Cortex of kidney (tissue), 1 donor: ENCODE measurements around the gene PREX1.
"Not testable (repeated sequence)": the region's sequence is repeated elsewhere in the genome, so short reads cannot be mapped to it uniquely, and the experiment has no call there.

ENCODE experiments used
- DNase-seq: peaks from one replicate; lab custom pipeline; 2025; lab: John Stamatoyannopoulos, UW

The PREX1 gene

GRCh38 chr20:48812600-48813445 is 15.0 kb downstream of the PREX1 start:
- DNase-seq = no peak

- not testable (repeated sequence) for DNase-seq
These were observed 15.7 kb downstream of the PREX1 start for GRCh38 chr20:48812114-48812513.

GRCh38 chr20:48809673-48810072 is 18.1 kb downstream of the PREX1 start:
- no peak for DNase-seq

- DNase-seq = no peak
These were observed 19.3 kb downstream of the PREX1 start for GRCh38 chr20:48808382-48809034.

- DNase-seq = no peak
These were observed 20.0 kb downstream of the PREX1 start for GRCh38 chr20:48807586-48808381.

- DNase-seq = no peak
These were observed 20.7 kb downstream of the PREX1 start for GRCh38 chr20:48807051-48807450.

- DNase-seq = no peak
These were observed 22.1 kb downstream of the PREX1 start for GRCh38 chr20:48805716-48806115.

- no peak for DNase-seq
These were observed 22.5 kb downstream of the PREX1 start for GRCh38 chr20:48805286-48805685.

- DNase-seq = no peak
These were observed 23.4 kb downstream of the PREX1 start for GRCh38 chr20:48804300-48804980.

GRCh38 chr20:48803176-48804053 is 24.4 kb downstream of the PREX1 start:
- no peak for DNase-seq

GRCh38 chr20:48802647-48803046 is 25.2 kb downstream of the PREX1 start:
- DNase-seq = no peak

GRCh38 chr20:48802216-48802615 is 25.6 kb downstream of the PREX1 start:
- DNase-seq = no peak

GRCh38 chr20:48801197-48801596 is 26.6 kb downstream of the PREX1 start:
- DNase-seq = no peak

- no peak for DNase-seq
These were observed 27.6 kb downstream of the PREX1 start for GRCh38 chr20:48800177-48800576.

GRCh38 chr20:48799328-48800105 is 28.3 kb downstream of the PREX1 start:
- DNase-seq = no peak

- no peak for DNase-seq
These were observed 29.7 kb downstream of the PREX1 start for GRCh38 chr20:48797850-48798747.

GRCh38 chr20:48797275-48797825 is 30.4 kb downstream of the PREX1 start:
- no peak for DNase-seq

- no peak for DNase-seq
These were observed 32.1 kb downstream of the PREX1 start for GRCh38 chr20:48795732-48796131.
